Stimulated activated CD8-positive, alpha-beta memory T cell treated with anti-CD3 and anti-CD28 coated beads, Interleukin-12 subunit alpha, Interleukin-12 subunit beta, amount 100 ng/mL, for 24 hours (primary cell): ENCODE measurements around the gene UBXN7.
"Not testable (repeated sequence)": the region's sequence is repeated elsewhere in the genome, so short reads cannot be mapped to it uniquely, and the experiment has no call there.

Source experiments
- DNase-seq: peaks from one replicate; pipeline ENCODE4 v3.0.0-alpha.2; 2020; ENCODE audit errors: extremely low read depth

Gene UBXN7

GRCh38 chr3:196432137-196432879 is at the start of gene UBXN7:
UBXN7 (minus strand) TSS chr3:196432427; CDS start chr3:196432399, 28 bp downstream.
- peak; percentile 93 for DNase-seq

- DNase-seq = no peak
Measured at GRCh38 chr3:196477678-196478077, 45.5 kb upstream of the UBXN7 start.

GRCh38 chr3:196472286-196472685 is 40.1 kb upstream of the UBXN7 start:
- no peak for DNase-seq

DNA sequence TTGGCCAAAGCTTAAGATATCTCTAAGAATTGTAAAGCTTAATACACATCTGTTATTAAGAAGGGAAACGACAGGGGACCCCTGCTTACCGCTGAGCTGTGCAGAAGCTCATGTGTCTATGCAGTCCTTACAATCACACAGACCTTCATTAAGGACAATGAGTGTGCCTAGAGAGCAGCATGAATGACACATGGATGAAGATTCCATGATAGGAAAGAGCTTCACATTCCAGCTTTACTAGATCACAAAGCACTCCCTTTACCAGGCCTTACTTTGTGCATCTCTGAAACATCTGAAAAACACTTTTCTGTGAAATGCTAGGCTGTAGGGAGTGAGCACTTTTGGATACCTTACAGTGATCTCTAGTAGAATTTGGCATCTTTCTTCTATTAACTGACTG is 39.3 kb upstream of the UBXN7 start:
- DNase-seq = no peak

GRCh38 chr3:196470182-196470581 is 38.0 kb upstream of the UBXN7 start:
- not testable (repeated sequence) for DNase-seq

- no peak for DNase-seq
Measured at GRCh38 chr3:196463804-196464203, 31.6 kb upstream of the UBXN7 start.

- DNase-seq = no peak
Measured at GRCh38 chr3:196463478-196463756, 31.2 kb upstream of the UBXN7 start.

GRCh38 chr3:196462680-196463477 is 30.7 kb upstream of the UBXN7 start:
- DNase-seq = not testable (repeated sequence)

DNA sequence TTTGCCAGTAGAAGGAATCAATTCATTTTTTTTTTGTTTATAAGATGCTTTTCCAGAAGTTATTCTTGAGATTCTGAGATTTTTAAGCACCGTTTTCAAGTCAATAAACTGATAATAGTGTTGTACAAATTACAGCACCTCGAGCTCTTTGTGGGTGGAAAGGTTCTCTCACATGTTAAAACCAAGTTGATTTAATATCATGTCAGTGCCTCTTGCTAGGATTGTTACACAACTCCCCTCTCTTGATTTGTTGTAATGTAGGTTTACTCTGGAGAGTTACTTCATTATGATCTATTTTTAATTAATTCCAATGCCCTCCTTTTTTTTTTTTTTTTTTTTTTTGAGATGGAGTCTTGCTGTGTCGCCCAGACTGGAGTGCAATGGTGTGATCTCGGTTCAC is 25.8 kb upstream of the UBXN7 start:
- no peak for DNase-seq

- not testable (repeated sequence) for DNase-seq
Measured at GRCh38 chr3:196457470-196457869, 25.2 kb upstream of the UBXN7 start.

DNA sequence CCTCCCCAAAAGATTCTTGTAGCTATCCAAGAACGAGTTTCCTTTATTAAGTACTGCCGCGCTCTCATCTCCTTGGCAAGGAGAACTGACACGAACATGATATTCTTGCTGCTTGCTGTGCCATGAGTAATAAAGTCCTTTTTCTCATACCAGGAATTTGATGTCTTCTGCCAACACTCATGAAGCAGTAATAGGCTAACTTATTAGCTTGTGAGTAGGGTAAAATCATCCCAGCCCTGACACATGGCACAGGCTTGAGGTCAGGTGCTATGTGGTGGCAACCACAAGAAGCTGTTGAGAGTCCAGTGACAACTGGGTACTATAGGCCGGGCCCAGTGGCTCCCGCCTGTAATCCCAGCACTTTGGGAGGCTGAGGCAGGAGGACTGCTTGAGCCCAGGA is 22.7 kb upstream of the UBXN7 start:
- no peak for DNase-seq

- not testable (repeated sequence) for DNase-seq
Measured at GRCh38 chr3:196445391-196445790, 13.2 kb upstream of the UBXN7 start.

DNA sequence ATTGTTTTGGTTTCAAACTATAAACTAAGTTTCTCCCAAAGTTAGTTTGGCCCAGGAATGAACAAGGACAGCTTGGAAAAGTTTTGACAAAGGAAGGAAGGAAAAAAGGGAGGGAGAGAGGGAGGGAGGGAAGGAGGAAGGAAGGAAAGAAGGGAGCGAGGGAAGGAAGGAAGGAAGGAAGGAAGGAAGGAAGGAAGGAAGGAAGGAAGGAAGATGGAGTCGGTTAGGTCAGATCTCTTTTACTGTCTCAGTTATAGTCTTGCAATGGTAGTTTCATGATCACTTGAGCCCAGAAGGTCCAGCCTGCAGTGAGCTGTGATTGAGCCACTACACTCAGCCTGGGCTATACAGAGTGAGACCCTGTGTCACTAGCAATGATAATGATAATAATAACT is 12.3 kb upstream of the UBXN7 start:
- DNase-seq = no peak

GRCh38 chr3:196440696-196441095 is 8.5 kb upstream of the UBXN7 start:
- DNase-seq = no peak

DNA sequence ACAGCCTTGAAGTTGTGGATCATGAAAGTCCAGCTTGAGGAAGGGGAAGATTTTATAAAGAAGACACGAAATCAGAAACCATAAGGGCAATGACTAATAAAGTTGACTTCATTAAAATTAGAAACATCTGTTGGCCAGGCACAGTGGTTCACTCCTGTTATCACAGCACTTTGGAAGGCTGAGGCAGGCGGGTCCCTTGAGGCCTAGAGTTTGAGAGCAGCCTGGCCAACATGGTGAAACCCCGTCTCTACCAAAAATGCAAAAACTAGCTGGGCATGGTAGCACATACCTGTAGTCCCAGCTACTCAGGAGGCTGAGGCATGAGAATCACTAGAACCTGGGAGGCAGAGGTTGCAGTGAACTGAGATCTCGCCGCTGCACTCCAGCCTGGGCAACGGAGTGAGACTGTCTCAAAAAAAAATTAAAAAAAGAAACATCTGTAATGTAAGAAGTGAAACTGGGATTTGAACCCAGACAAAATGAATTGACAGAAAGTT is 7.9 kb upstream of the UBXN7 start:
- no peak for DNase-seq

GRCh38 chr3:196431181-196432136 is 768 bp downstream of the UBXN7 start:
- DNase-seq = no peak

DNA sequence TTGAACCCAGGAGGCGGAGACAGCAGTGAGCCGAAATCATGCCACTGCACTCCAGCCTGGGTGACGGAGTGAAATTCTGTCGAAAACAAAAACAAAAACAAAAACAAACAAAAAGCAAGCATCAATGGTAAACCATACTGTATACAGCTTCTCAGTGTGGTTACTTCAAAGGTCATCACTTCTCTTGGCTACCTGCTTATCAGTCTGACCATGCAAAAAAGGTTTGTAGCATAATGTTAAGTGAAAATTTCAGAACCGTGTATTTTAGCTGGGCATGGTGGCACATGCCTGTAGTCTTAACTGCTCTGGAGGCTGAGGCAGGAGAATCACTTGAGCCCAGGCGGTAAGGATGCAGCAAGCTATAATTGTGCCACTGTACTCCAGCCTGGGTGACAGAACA is 4.2 kb downstream of the UBXN7 start:
- no peak for DNase-seq

- DNase-seq = not testable (repeated sequence)
Measured at GRCh38 chr3:196424421-196424820, 7.8 kb downstream of the UBXN7 start.

DNA sequence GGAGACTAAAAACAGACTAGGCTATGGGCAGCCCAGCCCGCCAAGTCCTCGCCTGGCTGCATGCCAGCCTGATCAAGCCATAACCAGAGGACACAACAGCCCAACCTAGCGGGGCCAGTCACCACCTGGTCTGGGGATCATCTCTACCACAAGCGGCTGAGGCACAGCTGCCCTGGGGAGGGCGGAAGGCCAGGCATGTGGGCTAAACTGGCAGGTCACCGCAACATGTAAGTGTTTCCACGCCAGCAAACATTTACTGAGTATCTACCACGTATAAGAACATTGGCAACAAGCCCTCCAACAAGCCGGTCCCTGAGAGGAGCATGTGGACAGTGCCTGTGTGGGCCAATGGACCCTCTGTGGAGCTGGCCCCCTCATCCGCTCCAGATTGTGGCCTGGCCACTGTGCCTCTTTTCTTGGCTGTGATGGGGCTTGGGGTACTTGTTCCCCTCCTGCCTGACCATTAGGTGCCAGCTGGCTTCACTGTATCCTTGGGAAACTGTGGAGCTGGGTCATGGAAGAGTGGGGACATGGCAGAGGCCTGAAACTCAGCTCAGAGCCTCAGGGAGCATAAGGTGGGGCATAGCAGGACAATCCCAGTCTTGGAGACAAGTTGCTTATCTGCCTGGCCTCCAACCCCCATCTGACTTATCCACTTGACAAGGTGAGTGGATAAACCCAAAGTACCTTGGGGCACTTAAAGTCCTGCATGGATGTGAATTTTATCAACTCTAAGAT is 9.0 kb downstream of the UBXN7 start:
- DNase-seq = no peak

GRCh38 chr3:196421668-196422067 is 10.6 kb downstream of the UBXN7 start:
- not testable (repeated sequence) for DNase-seq

- DNase-seq = no peak
Measured at GRCh38 chr3:196419386-196419785, 12.8 kb downstream of the UBXN7 start.
